Measurements from ENCODE around the gene LEPROT.

LEPROT gene

GRCh38 chr1:65409816-65410326, 10.6 kb upstream of the LEPROT start:
- in situ Hi-C loops (cut with MboI; ENCODE audit: low sequenced_read_pairs) = loop anchor here (25.0 kb wide), 1 partner anchor 348 kb away; no protein-coding TSS in a partner anchor

GRCh38 chr1:65412256-65412983, 8.0 kb upstream of the LEPROT start:
- in situ Hi-C loops (cut with MboI; ENCODE audit: low sequenced_read_pairs) = loop anchor here (25.0 kb wide), 1 partner anchor 350 kb away; no protein-coding TSS in a partner anchor

DNA sequence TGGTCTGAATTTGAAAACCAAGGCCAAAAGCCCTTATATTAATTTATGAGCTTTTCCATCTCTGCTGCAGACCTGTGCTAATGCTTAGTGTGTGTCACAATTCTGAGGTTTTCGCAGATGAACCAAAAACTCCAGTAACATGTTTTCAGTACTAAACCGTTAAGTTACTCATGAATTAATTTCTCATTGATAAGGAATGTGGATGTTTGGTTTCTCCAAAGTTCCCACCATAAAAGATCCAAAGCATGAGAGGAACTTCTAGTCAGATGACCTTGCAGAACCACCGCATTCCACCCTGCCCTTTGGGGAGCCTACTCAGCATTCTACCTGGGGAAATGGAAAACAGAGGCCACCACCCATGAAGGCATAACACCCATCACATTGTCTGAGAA, 7.5 kb upstream of the LEPROT start:
- in situ Hi-C loops (cut with MboI; ENCODE audit: low sequenced_read_pairs) = loop anchor here (25.0 kb wide), 1 partner anchor 351 kb away; no protein-coding TSS in a partner anchor

DNA sequence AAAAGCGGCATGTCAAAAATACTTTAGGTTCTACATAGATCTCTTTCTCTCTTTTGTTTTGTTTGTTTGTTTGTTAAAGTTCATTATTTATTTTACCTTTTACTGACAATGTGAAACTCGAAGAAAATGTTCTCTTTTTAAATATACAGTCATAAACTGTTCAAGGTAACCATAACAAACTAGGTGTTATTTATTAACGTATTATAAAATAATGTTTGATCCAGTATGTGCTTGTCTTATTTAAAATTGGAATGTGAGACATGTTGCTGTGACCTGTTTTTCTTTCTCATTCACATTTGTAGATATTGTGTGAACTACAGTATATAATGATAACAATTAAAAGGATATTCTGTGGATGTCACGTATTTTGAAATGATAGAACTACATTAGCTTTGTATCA, 5.9 kb upstream of the LEPROT start:
- in situ Hi-C loops (cut with MboI; ENCODE audit: low sequenced_read_pairs) = loop anchor here (25.0 kb wide), 1 partner anchor 352 kb away; no protein-coding TSS in a partner anchor

GRCh38 chr1:65416767-65417166, 3.7 kb upstream of the LEPROT start:
- in situ Hi-C loops (cut with MboI; ENCODE audit: low sequenced_read_pairs) = loop anchor here (25.0 kb wide), 1 partner anchor 354 kb away; no protein-coding TSS in a partner anchor

GRCh38 chr1:65417729-65418128, 2.7 kb upstream of the LEPROT start:
- in situ Hi-C loops (cut with MboI; ENCODE audit: low sequenced_read_pairs) = loop anchor here (25.0 kb wide), 1 partner anchor 355 kb away; no protein-coding TSS in a partner anchor

- in situ Hi-C loops (cut with MboI; ENCODE audit: low sequenced_read_pairs) = loop anchor here (25.0 kb wide), 1 partner anchor 356 kb away; no protein-coding TSS in a partner anchor
Observed at GRCh38 chr1:65418522-65419185, 1.8 kb upstream of the LEPROT start.

DNA sequence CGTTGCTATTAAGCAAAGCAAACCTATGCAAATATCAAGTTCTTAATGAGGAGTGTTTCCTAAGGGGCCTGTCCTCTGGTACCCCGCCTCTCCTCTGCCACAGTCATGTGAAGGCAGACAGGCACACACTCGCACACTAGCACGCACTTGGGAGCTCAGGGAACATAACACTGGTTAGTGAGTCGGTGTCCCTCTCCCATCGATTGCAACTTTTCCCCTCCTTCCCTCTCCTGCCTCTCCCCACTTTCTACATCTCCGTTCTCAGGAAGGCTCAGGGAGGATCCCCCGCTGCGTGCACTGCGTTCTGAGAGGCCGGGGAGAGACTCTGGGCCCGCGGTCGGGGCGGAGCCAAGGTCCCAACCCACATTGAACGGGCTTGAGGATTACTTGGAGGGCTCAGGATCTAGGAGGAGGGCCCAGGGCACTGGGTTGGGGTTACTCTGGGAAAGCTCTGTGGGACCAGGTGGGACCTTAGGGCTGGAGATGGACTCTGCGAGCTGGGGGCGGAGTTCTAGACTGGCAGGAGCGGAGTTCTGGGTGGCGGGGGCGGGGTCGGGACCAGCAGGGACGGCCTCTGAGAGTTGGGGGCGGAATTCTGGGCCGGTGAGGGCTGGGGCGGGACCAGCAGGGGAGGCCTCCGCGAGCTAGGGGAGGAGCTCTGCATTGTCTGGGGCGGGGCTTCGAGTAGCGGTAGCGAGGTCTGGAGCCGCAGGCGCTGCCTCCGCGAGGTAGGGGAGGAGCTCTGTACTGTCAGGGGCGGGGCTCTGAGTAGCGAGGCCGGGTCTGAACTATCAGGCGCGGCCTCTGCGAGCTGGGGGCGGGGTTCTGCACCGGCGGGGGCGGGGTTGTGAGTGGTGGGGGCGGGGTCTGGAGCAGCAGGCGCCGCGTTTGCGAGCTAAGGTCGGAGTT, 533 bp upstream of the LEPROT start:
- in situ Hi-C loops (cut with MboI; ENCODE audit: low sequenced_read_pairs) = loop anchor here (25.0 kb wide), 1 partner anchor 358 kb away; no protein-coding TSS in a partner anchor

- in situ Hi-C loops (cut with MboI; ENCODE audit: low sequenced_read_pairs) = loop anchor here (25.0 kb wide), 1 partner anchor 359 kb away; no protein-coding TSS in a partner anchor
Observed at GRCh38 chr1:65421351-65422025, 1.0 kb downstream of the LEPROT start.

DNA sequence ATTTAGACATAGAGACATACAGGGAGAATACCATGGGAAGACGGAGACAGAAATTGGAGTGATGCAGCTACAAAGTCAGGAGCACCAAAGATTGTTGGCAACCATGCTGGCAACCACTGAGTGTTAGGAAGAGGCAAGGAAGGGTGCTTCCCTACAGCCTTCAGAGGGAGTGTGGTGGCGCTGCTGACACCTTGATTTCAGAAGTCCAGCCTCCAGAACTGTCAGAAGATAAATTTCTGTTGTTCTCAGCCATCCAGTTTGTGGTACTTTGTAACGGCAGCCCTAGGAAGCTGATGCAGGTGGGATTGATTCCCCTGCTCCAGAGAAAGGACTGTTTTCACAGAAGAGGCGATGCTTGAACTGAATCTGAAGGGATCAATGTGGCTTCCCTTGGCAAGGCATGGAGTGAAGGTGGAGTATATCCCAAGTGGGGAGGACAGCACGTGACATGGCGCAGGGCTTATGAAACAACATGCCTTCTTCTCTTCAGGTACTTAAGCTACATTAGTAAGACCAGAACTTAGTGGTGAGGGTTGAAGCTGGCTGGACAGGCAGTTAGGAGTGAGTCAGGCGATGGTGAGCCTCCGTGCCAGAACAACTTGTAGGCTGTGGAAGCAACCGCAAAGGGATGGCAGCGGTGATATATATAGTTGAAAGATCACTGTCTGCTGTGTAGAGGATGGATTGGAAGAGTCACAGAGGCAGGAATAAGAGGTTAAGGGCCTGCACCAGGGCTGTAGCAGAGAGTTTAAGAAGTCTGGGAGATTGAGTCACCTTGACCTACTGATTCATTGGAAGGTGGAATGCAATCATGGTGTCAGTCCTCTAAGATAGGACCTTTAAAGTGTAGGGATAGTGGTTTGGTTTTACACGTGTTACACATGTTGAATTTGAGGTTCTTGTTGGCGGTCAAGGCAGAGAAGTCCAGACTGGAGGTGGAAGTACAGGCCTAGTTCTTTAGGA, 2.1 kb downstream of the LEPROT start:
- in situ Hi-C loops (cut with MboI; ENCODE audit: low sequenced_read_pairs) = loop anchor here (25.0 kb wide), 1 partner anchor 360 kb away; no protein-coding TSS in a partner anchor

DNA sequence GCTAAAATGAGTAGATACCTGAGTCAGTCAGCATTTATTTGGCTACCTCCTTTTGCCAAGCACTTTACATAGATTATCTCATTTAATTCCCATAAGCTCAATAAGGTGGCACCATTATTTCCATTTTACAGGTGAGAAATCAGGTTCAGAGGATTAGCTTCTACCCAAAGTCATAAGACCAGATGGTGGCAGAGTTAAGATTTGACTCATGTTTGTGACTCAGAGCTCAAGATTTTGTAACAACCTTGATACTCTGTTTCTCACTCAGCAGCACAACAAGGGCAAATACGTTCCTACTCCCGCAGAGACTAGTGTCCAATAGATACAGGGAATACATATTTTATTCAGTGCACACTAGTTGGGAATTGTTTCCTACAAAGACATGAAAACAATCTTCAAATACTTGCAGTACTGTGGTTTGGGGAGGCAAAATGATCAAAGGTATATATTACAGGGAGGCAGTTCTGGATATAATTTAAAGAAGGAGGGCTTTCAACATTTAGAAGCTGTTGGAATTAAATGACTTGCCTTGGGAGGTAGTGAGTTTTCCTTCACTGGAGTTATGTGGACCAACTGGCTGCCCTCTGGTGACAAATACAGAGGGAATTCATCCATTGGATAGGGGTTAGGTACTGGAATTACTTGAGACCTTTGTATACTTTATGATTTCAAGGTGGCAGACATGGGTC, 3.6 kb downstream of the LEPROT start:
- in situ Hi-C loops (cut with MboI; ENCODE audit: low sequenced_read_pairs) = loop anchor here (25.0 kb wide), 1 partner anchor 362 kb away; no protein-coding TSS in a partner anchor

DNA sequence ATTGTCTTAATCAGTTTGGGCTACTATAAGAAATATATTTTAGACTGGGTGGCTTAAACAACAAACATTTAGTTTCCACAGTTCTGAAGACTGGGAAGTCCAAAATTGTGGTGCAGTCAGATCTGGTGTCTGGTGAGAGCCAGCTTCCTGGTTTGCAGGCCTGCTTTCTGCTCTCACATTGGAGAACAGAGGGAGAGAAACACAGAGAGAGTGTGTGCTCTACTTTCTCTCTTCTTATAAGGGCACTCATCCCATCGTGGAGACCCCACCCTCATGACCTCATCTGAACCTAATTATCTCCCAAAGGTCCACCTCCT, 4.1 kb downstream of the LEPROT start:
- in situ Hi-C loops (cut with MboI; ENCODE audit: low sequenced_read_pairs) = loop anchor here (25.0 kb wide), 1 partner anchor 362 kb away; no protein-coding TSS in a partner anchor

- in situ Hi-C loops (cut with MboI; ENCODE audit: low sequenced_read_pairs) = no loop called here
Observed at GRCh38 chr1:65425006-65425405, 4.5 kb downstream of the LEPROT start.

DNA sequence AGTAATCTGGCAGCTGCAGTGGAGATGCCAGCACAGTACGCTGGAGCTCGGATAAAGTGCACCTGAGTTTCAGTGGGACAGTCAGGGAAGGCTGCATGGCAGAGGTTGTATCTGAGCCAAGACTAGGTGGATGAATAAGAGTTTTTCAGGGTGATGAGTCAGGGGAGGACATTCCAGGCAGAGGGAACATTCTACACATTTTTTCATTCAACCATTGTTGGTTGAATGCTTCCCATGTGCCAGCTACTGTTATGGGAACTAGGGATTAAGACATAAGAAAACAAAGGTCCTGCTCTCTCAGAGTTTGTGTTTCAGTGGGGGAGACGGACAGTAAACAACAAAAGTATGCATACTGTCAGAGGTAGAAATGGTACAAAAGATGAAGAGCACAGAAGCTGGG, 5.2 kb downstream of the LEPROT start:
- in situ Hi-C loops (cut with MboI; ENCODE audit: low sequenced_read_pairs) = no loop called here

GRCh38 chr1:65429078-65429477, 8.6 kb downstream of the LEPROT start:
- in situ Hi-C loops (cut with MboI; ENCODE audit: low sequenced_read_pairs) = no loop called here

DNA sequence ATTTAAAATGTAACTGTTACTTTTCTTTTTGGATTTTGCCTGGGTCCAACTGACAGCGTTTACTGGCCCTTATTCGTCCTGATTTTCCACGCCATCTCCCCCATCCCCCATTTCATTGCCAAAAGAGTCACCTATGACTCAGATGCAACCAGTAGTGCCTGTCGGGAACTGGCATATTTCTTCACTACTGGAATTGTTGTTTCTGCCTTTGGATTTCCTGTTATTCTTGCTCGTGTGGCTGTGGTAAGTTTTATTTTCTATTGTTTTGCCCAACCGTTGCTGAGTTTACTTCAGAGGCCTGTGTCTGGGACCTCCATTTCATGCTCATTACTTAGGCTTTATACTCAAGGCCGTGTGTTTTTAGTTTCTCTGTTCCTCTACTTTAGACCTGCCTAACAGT, 9.3 kb downstream of the LEPROT start:
- in situ Hi-C loops (cut with MboI; ENCODE audit: low sequenced_read_pairs) = no loop called here

GRCh38 chr1:65431111-65431705, 10.7 kb downstream of the LEPROT start:
- in situ Hi-C loops (cut with MboI; ENCODE audit: low sequenced_read_pairs) = no loop called here

GRCh38 chr1:65432918-65433317, 12.4 kb downstream of the LEPROT start:
- in situ Hi-C loops (cut with MboI; ENCODE audit: low sequenced_read_pairs) = no loop called here
